Measurements from ENCODE around the gene RAPGEF6. TPM values are rescaled to one million over a fixed set of nuclear protein-coding genes. Genes with fewer than 3 reads are reported as not detected.

RAPGEF6 gene
- total RNA-seq, 4 donors from 2014 or later = 10.2 to 26.5 (median 13.7) TPM

DNA sequence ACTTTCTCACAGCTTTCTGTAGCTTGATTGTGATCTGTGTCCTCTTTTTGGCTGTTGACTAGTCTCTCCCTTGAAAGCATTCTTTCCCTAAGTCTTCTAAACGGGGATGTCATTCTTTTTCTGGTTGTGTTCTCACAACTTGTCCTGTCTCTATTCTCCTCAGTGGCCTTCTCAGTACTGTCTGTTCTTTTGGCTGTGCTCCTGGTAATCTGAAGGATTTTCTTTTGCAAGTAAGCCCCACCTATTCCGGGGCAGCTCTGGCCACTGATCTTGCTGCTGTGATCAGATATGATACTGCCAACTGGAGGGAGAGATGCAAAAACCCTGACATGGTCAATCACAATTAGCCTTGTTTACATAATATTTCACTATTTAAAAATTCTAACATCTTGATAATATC, 198.9 kb downstream of the RAPGEF6 start:
- H3K4me1 ChIP-seq = no peaks in the 10 kb centered on the region
- TF ChIP-seq, protein P1, sequence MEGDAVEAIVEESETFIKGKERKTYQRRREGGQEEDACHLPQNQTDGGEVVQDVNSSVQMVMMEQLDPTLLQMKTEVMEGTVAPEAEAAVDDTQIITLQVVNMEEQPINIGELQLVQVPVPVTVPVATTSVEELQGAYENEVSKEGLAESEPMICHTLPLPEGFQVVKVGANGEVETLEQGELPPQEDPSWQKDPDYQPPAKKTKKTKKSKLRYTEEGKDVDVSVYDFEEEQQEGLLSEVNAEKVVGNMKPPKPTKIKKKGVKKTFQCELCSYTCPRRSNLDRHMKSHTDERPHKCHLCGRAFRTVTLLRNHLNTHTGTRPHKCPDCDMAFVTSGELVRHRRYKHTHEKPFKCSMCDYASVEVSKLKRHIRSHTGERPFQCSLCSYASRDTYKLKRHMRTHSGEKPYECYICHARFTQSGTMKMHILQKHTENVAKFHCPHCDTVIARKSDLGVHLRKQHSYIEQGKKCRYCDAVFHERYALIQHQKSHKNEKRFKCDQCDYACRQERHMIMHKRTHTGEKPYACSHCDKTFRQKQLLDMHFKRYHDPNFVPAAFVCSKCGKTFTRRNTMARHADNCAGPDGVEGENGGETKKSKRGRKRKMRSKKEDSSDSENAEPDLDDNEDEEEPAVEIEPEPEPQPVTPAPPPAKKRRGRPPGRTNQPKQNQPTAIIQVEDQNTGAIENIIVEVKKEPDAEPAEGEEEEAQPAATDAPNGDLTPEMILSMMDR (IDR thresholded peaks at IDR 0.05) = no peak
- no peak for TF ChIP-seq POLR2A (IDR thresholded peaks at IDR 0.05)
- 50 to 60% methylated on average over 2 of the region's 2 CpGs for WGBS, 2 donors
- peaks cover 0 to 84% (median 2%) of the 10 kb centered on the region in 3 donors for H3K36me3 ChIP-seq
- H3K4me3 ChIP-seq = no peak overlapping the region
- intact Hi-C loops (cut with DNase I) = no loop called here
- no peaks in the 10 kb centered on the region for H3K27me3 ChIP-seq
- no peak for DNase-seq
- H3K27ac ChIP-seq = peak overlapping the region in 3 of 4 donors; percentile 56 to 75 (median 62)
- no peaks in the 10 kb centered on the region for H3K9me3 ChIP-seq

DNA sequence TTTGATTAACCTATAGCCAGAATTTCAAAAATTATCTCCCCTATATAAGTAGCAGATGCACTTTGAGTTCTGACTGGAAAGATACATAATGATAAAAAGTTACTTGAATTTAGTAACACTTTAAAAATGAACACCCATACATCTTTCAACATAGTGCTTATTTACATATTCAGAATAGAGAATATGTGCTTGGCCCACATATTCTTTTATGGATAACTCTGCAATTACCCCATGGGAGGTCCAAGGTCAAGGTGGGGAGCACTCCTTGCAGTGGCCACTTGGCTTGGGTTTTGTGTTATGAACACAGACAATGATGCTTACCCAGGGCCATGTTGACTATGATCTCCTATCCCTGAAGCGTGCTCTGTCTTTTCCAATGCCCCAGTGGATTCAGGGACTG, 201.9 kb downstream of the RAPGEF6 start:
- 100% methylated on average over 1 of the region's 1 CpG; no CpG with 5 or more reads in 1 of the 2 donors for WGBS, 2 donors
- TF ChIP-seq, protein P1 (IDR thresholded peaks at IDR 0.05) = no peak
- no peak for TF ChIP-seq POLR2A (IDR thresholded peaks at IDR 0.05)
- Histone ChIP-seq H3K36me3 (peaks cover 0 to 84% (median 6%) of the 10 kb centered on the region in 3 donors), H3K27ac (no peak overlapping the region), H3K9me3 (no peaks in the 10 kb centered on the region), H3K27me3 (no peaks in the 10 kb centered on the region), H3K4me3 (no peak overlapping the region), H3K4me1 (no peaks in the 10 kb centered on the region)
- intact Hi-C loops (cut with DNase I) = no loop called here
- no peak for DNase-seq

DNA sequence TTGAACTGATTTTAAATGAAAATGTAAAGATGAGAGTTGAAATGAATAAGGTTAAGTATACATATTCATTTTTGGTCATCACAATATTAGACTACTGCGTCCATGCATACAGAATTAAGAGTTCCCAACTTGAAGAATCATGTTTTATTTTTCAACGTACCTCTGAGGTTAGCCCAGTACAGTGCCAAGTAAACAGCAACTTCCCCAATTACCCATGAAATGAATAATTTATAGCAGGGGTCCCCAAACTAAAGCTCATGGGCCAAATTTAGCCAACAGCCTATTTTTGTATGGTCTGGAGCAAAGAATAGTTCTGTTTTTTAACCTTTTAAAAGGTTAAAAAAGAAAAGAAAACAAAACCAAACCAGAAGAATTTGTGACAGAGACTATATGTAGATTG, 203.2 kb downstream of the RAPGEF6 start:
- Histone ChIP-seq H3K4me3 (no peak overlapping the region), H3K9me3 (no peaks in the 10 kb centered on the region), H3K4me1 (no peaks in the 10 kb centered on the region), H3K27ac (peak overlapping the region in 1 of 4 donors; percentile 61), H3K27me3 (no peaks in the 10 kb centered on the region), H3K36me3 (peaks cover 0 to 81% (median 6%) of the 10 kb centered on the region in 3 donors)
- no peak for DNase-seq
- intact Hi-C loops (cut with DNase I) = no loop called here
- 75 to 82% methylated on average over 2 of the region's 2 CpGs for WGBS, 2 donors
- TF ChIP-seq POLR2A (IDR thresholded peaks at IDR 0.05) = no peak
- TF ChIP-seq, protein P1 (IDR thresholded peaks at IDR 0.05) = no peak

- peak overlapping the region in 2 of 4 donors; percentile 33 to 61 for H3K27ac ChIP-seq
- no peaks in the 10 kb centered on the region for H3K27me3 ChIP-seq
- 33 to 88% methylated on average over 1 of the region's 1 CpG for WGBS, 2 donors
- no peak overlapping the region for H3K4me3 ChIP-seq
- no peaks in the 10 kb centered on the region for H3K4me1 ChIP-seq
- no peaks in the 10 kb centered on the region for H3K9me3 ChIP-seq
- TF ChIP-seq POLR2A (IDR thresholded peaks at IDR 0.05) = no peak
- TF ChIP-seq, protein P1 (IDR thresholded peaks at IDR 0.05) = no peak
- peaks cover 0 to 83% (median 6%) of the 10 kb centered on the region in 3 donors for H3K36me3 ChIP-seq
- intact Hi-C loops (cut with DNase I) = no loop called here
- DNase-seq = no peak
Observed at GRCh38 chr5:131430794-131431193, 204.2 kb downstream of the RAPGEF6 start.

- Histone ChIP-seq H3K36me3 (peaks cover 0 to 88% (median 3%) of the 10 kb centered on the region in 3 donors), H3K4me1 (no peaks in the 10 kb centered on the region), H3K27me3 (no peaks in the 10 kb centered on the region), H3K27ac (no peak overlapping the region), H3K9me3 (no peaks in the 10 kb centered on the region), H3K4me3 (no peak overlapping the region)
- DNase-seq = no peak
- TF ChIP-seq, protein P1 (IDR thresholded peaks at IDR 0.05) = no peak
- no peak for TF ChIP-seq POLR2A (IDR thresholded peaks at IDR 0.05)
- intact Hi-C loops (cut with DNase I) = no loop called here
- 80 to 90% methylated on average over 1 of the region's 1 CpG for WGBS, 2 donors
Observed at GRCh38 chr5:131426011-131426410, 209.0 kb downstream of the RAPGEF6 start.
